ENCODE results near the gene PHACTR3.

- no peak for TF ChIP-seq CTCF (IDR thresholded peaks at IDR 0.05)
- no peak for TF ChIP-seq ZFX (IDR thresholded peaks at IDR 0.05; ENCODE audit: borderline replicate concordance)
These were observed 223.1 kb downstream of the PHACTR3 start for GRCh38 chr20:59827138-59828056.
